ENCODE measurements around the gene LEMD2. TPM values are rescaled to one million over a fixed set of nuclear protein-coding genes. Genes with fewer than 3 reads are reported as not detected.

Gene LEMD2
- total RNA-seq, result 41.4 and 54.1 TPM in 2 replicates

DNA sequence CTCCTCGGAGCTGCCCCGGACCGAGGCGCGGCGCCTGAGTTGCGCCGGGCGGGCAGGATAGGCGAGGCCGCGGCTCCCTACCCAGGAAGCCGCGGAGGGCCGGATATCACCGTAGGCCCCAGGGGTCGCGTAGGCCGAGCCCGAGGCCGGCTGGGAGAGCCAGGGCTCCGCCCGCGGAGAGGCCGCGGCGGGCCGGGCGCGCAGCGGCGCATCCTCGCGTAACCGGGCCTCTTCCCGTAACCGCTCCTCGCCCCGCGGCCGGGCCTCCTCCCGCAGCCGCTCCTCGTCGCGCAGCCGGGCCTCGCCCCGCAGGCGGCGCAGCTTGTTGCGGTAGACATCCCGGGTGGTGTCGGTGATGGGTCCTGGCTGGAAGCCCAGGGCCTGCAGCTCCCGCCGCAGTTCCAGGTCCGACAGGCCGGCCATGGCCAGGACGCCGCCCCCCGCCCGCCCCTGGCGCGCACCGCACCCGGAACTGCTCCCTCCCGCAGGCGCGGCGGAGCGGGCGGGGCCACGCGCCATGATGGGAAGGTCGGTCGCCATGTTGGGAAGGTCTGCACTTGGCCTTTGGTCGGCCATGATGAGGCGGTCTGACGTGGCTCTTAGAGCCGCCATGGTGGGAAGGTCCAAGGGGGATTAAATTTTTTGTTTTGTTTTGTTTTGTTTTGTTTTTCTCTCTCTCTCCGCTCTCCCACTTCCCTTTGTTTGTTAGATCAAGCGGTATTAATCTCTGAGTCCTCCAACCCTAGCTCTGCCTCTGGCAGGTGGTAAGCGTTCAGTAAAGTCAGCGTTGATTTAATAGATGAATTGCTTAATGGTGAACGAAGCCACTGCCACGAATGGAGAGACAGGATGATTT lies at the start of gene LEMD2:
LEMD2 (minus strand) TSS at position 437 of the 856 bp plus-strand sequence; CDS start at position 423, 14 bp downstream.

DNA sequence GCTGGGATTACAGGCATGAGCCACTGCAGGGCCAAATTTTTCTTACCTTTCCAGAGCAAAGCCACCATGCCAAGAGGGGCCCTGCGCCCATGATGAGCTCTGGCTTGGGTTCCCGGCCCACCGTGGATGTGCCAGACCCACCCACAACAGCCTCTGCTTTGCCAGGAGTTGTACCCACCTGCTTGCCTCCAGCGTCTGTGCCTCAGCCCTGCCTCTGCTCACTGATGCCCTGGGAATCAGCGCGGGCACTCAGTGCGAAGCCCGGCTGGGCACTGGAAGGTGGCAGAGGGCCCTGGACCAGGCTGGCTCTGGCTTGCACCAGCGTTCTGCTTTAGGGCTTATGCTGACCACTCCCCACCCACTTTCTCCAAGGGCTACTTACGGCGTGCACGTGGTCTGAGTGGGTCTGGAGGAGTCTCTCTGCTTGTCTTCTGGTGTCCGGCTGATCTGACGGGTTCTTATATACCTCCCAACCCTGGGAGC lies 14.7 kb upstream of the LEMD2 start, which contains the start of gene MLN:
MLN (minus strand) TSS at position 433 of the 483 bp plus-strand sequence. CDS start 2,840 bp downstream, outside the sequence.

DNA sequence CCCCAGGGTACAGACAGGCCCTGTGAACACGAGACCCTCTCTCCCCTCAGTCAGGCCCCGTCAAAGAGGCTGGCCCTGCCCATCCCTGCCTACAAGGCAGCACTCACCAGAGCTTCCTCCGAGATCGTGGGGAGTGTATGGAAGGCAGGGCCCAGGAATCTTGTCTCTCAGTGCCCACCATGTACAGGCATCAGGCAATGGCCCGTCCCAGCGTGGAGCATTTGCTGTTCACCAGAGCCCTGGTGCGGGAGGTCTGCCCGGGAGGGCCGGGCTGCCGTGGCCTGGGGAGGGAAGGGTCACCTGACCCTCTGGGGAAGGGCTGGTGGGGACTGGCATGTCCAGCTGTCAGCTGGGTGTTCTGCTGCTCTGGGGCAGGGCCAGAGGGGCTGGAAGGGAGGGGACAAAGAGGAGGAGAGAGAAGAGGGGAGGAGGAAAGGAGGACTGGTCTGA lies 42.3 kb downstream of the LEMD2 start, which contains the start of gene IP6K3:
IP6K3 (minus strand) TSS at position 255 of the 450 bp plus-strand sequence. CDS start 11,429 bp downstream, outside the sequence.

Other genes with a start within 250 kb of the LEMD2 start
- gene BAK1, start 208.9 kb downstream of the LEMD2 start, total RNA-seq, result 11.8 and 15.3 TPM in 2 replicates
- 9.0 and 10.4 TPM in 2 replicates for gene ITPR3, start 167.8 kb downstream of the LEMD2 start, total RNA-seq
- 17.8 and 32.0 TPM in 2 replicates for gene UQCC2, start 77.4 kb downstream of the LEMD2 start, total RNA-seq
- gene IP6K3, start 42.2 kb downstream of the LEMD2 start, total RNA-seq, result under 0.01 and 0.28 TPM in 2 replicates
- not detected in 2 replicates for gene MLN, start 14.9 kb upstream of the LEMD2 start, total RNA-seq